Heart left ventricle (tissue), 13 donors: ENCODE data around the gene C1orf122.

Source experiments
- CTCF ChIP-seq, 12 donors: fragments of 200-600 bp; sonication (generic) in 4 of 12; IDR thresholded peaks; one replicate each; pipeline versions ENCODE4 v1.5.0 to v1.8.0; 2018 to 2022; ENCODE audit warnings: antibody characterized with exemption in 12 of 12, mild to moderate bottlenecking in 5 of 12
- POLR2A ChIP-seq, 2 donors: fragments of 450-650 bp; IDR thresholded peaks; one replicate each; pipeline ENCODE4 v1.6.1; 2017; ENCODE audit warnings: antibody characterized with exemption in 2 of 2, mild to moderate bottlenecking in 2 of 2, moderate library complexity in 2 of 2
- donor health status: ischemic (EF 13 %, LVEDD 7.1; RV severe dilation, severe dysfunction).
- donor health status: DM: no; HTN: yes; CAD: no.
- donor health status: DM: no; HTN: no; CAD: no.
- donor health status: ischemic (EF 25% LVEDD 6.9; RV normal size, moderate dysfunction).
- donor health status: ischemic (EF 25% LVEDD 5.7; RV mildly dilated, moderate dysfunction).
- donor health status: ischemic (EF 35%, LVEDD 5.7; RV mildly dilated, moderate dysfunction).
- donor health status: nonischemic (EF 11% LVEDD 7.7; RV severe dilation, severe dysfunction).
- donor health status: DM: yes; HTN: yes; CAD: no.
- donor health status: PGD.
- donor health status: ischemic (EF 29% LVEDD 5.4; RV normal size, mild dysfunction).
- donor health status: nonischemic (EF 23%, LVEDD 6.1; RV moderate dilation, normal function).

- TF ChIP-seq CTCF (IDR thresholded peaks at IDR 0.05) (no peak), POLR2A (IDR thresholded peaks at IDR 0.05) (no peak)
Observed at GRCh38 chr1:37793773-37794371, 13.7 kb upstream of the C1orf122 start, which contains the start of gene MANEAL.
